Measurements from ENCODE around the gene C6orf52.

C6orf52 gene

GRCh38 chr6:10630178-10630577 lies 64.2 kb downstream of the C6orf52 start:
- H3K4me2 ChIP-seq (ENCODE audit: low read length): no peak overlapping the region
- TF ChIP-seq EZH2phosphoT487 (IDR thresholded peaks at IDR 0.05; ENCODE audit: low read depth) (no peak), CTCF (IDR thresholded peaks at IDR 0.05; ENCODE audit: low read depth, low read length) (no peak)
- H3K4me3 ChIP-seq (ENCODE audit: low read length): no peak overlapping the region
- H2AFZ ChIP-seq (ENCODE audit: low read depth, low read length): no peak overlapping the region
- H4K20me1 ChIP-seq (ENCODE audit: insufficient read depth, low read length): no peaks in the 10 kb centered on the region
- H3K79me2 ChIP-seq (ENCODE audit: low read length): no peaks in the 10 kb centered on the region
- peaks cover 14% of the 10 kb centered on the region for H3K36me3 ChIP-seq (replicated peaks; ENCODE audit: low read depth, low read length)
- H3K4me1 ChIP-seq (ENCODE audit: low read length): peaks cover 23% of the 10 kb centered on the region
- H3K27me3 ChIP-seq (ENCODE audit: low read depth, low read length): no peaks in the 10 kb centered on the region
- H3K9ac ChIP-seq (ENCODE audit: low read length): no peak overlapping the region
- no peak overlapping the region for H3K27ac ChIP-seq (ENCODE audit: low read length)
- no peaks in the 10 kb centered on the region for H3K9me3 ChIP-seq (ENCODE audit: insufficient read depth, low read length)

GRCh38 chr6:10627800-10628199 lies 66.6 kb downstream of the C6orf52 start:
- peaks cover 25% of the 10 kb centered on the region for H3K36me3 ChIP-seq (replicated peaks; ENCODE audit: low read depth, low read length)
- H3K4me1 ChIP-seq (ENCODE audit: low read length): peaks cover 10% of the 10 kb centered on the region
- no peak overlapping the region for H2AFZ ChIP-seq (ENCODE audit: low read depth, low read length)
- TF ChIP-seq EZH2phosphoT487 (IDR thresholded peaks at IDR 0.05; ENCODE audit: low read depth) (no peak), CTCF (IDR thresholded peaks at IDR 0.05; ENCODE audit: low read depth, low read length) (no peak)
- H4K20me1 ChIP-seq (ENCODE audit: insufficient read depth, low read length): no peaks in the 10 kb centered on the region
- no peaks in the 10 kb centered on the region for H3K9me3 ChIP-seq (ENCODE audit: insufficient read depth, low read length)
- H3K27ac ChIP-seq (ENCODE audit: low read length): no peak overlapping the region
- no peak overlapping the region for H3K4me3 ChIP-seq (ENCODE audit: low read length)
- H3K27me3 ChIP-seq (ENCODE audit: low read depth, low read length): no peaks in the 10 kb centered on the region
- H3K79me2 ChIP-seq (ENCODE audit: low read length): no peaks in the 10 kb centered on the region
- H3K4me2 ChIP-seq (ENCODE audit: low read length): no peak overlapping the region
- no peak overlapping the region for H3K9ac ChIP-seq (ENCODE audit: low read length)

- H3K9ac ChIP-seq (ENCODE audit: low read length): no peak overlapping the region
- no peak overlapping the region for H3K27ac ChIP-seq (ENCODE audit: low read length)
- TF ChIP-seq CTCF (IDR thresholded peaks at IDR 0.05; ENCODE audit: low read depth, low read length): no peak
- TF ChIP-seq EZH2phosphoT487 (IDR thresholded peaks at IDR 0.05; ENCODE audit: low read depth): no peak
- H3K4me3 ChIP-seq (ENCODE audit: low read length): no peak overlapping the region
- peak overlapping the region; percentile 34 for H3K4me2 ChIP-seq (ENCODE audit: low read length)
- peaks cover 9% of the 10 kb centered on the region for H3K4me1 ChIP-seq (ENCODE audit: low read length)
- H3K36me3 ChIP-seq (replicated peaks; ENCODE audit: low read depth, low read length): peaks cover 36% of the 10 kb centered on the region
- no peaks in the 10 kb centered on the region for H3K27me3 ChIP-seq (ENCODE audit: low read depth, low read length)
- H3K9me3 ChIP-seq (ENCODE audit: insufficient read depth, low read length): no peaks in the 10 kb centered on the region
- H3K79me2 ChIP-seq (ENCODE audit: low read length): no peaks in the 10 kb centered on the region
- no peaks in the 10 kb centered on the region for H4K20me1 ChIP-seq (ENCODE audit: insufficient read depth, low read length)
- no peak overlapping the region for H2AFZ ChIP-seq (ENCODE audit: low read depth, low read length)
These were observed 68.2 kb downstream of the C6orf52 start for GRCh38 chr6:10626154-10626741.

GRCh38 chr6:10624836-10625235 lies 69.6 kb downstream of the C6orf52 start:
- TF ChIP-seq CTCF (IDR thresholded peaks at IDR 0.05; ENCODE audit: low read depth, low read length) (no peak), EZH2phosphoT487 (IDR thresholded peaks at IDR 0.05; ENCODE audit: low read depth) (no peak)
- no peak overlapping the region for H2AFZ ChIP-seq (ENCODE audit: low read depth, low read length)
- H3K4me2 ChIP-seq (ENCODE audit: low read length): no peak overlapping the region
- no peak overlapping the region for H3K27ac ChIP-seq (ENCODE audit: low read length)
- H3K4me1 ChIP-seq (ENCODE audit: low read length): peaks cover 9% of the 10 kb centered on the region
- H3K27me3 ChIP-seq (ENCODE audit: low read depth, low read length): no peaks in the 10 kb centered on the region
- H3K9me3 ChIP-seq (ENCODE audit: insufficient read depth, low read length): no peaks in the 10 kb centered on the region
- no peak overlapping the region for H3K9ac ChIP-seq (ENCODE audit: low read length)
- H3K79me2 ChIP-seq (ENCODE audit: low read length): no peaks in the 10 kb centered on the region
- H4K20me1 ChIP-seq (ENCODE audit: insufficient read depth, low read length): no peaks in the 10 kb centered on the region
- no peak overlapping the region for H3K4me3 ChIP-seq (ENCODE audit: low read length)
- H3K36me3 ChIP-seq (replicated peaks; ENCODE audit: low read depth, low read length): peaks cover 37% of the 10 kb centered on the region

Measured in OCI-LY3 (cell line).